ENCODE measurements around the gene DNER. TPM values are rescaled to one million over a fixed set of nuclear protein-coding genes. Genes with fewer than 3 reads are reported as not detected.

Gene DNER
- total RNA-seq, 1 experiment from 2014 or later, result 3.7 TPM

GRCh38 chr2:229488232-229488631, 226.1 kb downstream of the DNER start:
- ChIA-PET POLR2A (no interaction called here), CTCF (no interaction called here)
- Mint-ChIP-seq H3K36me3 (peaks cover 17% of the 10 kb centered on the region), H3K4me1 (peaks cover 29% of the 10 kb centered on the region), H3K27me3 (ENCODE audit: low read depth) (no peaks in the 10 kb centered on the region), H3K27ac (peak overlapping the region; percentile 12; the same call in 1 of the 2 replicates), H3K9me3 (peaks cover 20% of the 10 kb centered on the region), H3K4me3 (no peak overlapping the region)
- no peak for ATAC-seq
- TF ChIP-seq ATF3 (CRISPR knock-in tag; conservative IDR thresholded peaks at IDR 0.05), result no peak
- TF ChIP-seq SP1 (CRISPR knock-in tag; conservative IDR thresholded peaks at IDR 0.05), result no peak
- TF ChIP-seq MYBL2 (CRISPR knock-in tag; IDR thresholded peaks at IDR 0.05), result no peak
- no peak for TF ChIP-seq NFATC4 (CRISPR knock-in tag; IDR thresholded peaks at IDR 0.05)
- no peak for TF ChIP-seq ZNF232 (CRISPR knock-in tag; IDR thresholded peaks at IDR 0.05)
- TF ChIP-seq ERG (CRISPR knock-in tag; IDR thresholded peaks at IDR 0.05), result no peak
- no peak for TF ChIP-seq ELF4 (CRISPR knock-in tag; IDR thresholded peaks at IDR 0.05; ENCODE audit: low read depth)
- no peak for TF ChIP-seq NR1H2 (CRISPR knock-in tag; IDR thresholded peaks at IDR 0.05)
- no peak for TF ChIP-seq ZNF512 (CRISPR knock-in tag; IDR thresholded peaks at IDR 0.05; ENCODE audit: borderline replicate concordance)
- no peak for TF ChIP-seq ZNF532 (CRISPR knock-in tag; IDR thresholded peaks at IDR 0.05; ENCODE audit: borderline replicate concordance)
- TF ChIP-seq NFE2L1 (CRISPR knock-in tag; IDR thresholded peaks at IDR 0.05), result no peak
- TF ChIP-seq ARID4B (CRISPR knock-in tag; IDR thresholded peaks at IDR 0.05; ENCODE audit: borderline replicate concordance), result no peak
- TF ChIP-seq ATF6 (CRISPR knock-in tag; IDR thresholded peaks at IDR 0.05), result no peak
- no peak for TF ChIP-seq ZNF671 (CRISPR knock-in tag; IDR thresholded peaks at IDR 0.05)
- TF ChIP-seq RELA (CRISPR knock-in tag; IDR thresholded peaks at IDR 0.05; ENCODE audit: borderline replicate concordance), result no peak
- no peak for TF ChIP-seq SMAD3 (CRISPR knock-in tag; IDR thresholded peaks at IDR 0.05; ENCODE audit: borderline replicate concordance)
- no peak for DNase-seq (ENCODE audit: low spot score)

All from WTC11 (cell line).